NCI-H345 treated with DMSO at 0.1 percent for 48 hours (cell line): Measurements from ENCODE around the gene DCPS.
"Not testable (repeated sequence)": the region's sequence is repeated elsewhere in the genome, so short reads cannot be mapped to it uniquely, and the experiment has no call there.

Experiments
- DNase-seq: peaks from one replicate; lab custom pipeline; 2025; ENCODE audit not compliant: unreplicated experiment; lab: John Stamatoyannopoulos, UW

The DCPS gene, protein sequence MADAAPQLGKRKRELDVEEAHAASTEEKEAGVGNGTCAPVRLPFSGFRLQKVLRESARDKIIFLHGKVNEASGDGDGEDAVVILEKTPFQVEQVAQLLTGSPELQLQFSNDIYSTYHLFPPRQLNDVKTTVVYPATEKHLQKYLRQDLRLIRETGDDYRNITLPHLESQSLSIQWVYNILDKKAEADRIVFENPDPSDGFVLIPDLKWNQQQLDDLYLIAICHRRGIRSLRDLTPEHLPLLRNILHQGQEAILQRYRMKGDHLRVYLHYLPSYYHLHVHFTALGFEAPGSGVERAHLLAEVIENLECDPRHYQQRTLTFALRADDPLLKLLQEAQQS

DNA sequence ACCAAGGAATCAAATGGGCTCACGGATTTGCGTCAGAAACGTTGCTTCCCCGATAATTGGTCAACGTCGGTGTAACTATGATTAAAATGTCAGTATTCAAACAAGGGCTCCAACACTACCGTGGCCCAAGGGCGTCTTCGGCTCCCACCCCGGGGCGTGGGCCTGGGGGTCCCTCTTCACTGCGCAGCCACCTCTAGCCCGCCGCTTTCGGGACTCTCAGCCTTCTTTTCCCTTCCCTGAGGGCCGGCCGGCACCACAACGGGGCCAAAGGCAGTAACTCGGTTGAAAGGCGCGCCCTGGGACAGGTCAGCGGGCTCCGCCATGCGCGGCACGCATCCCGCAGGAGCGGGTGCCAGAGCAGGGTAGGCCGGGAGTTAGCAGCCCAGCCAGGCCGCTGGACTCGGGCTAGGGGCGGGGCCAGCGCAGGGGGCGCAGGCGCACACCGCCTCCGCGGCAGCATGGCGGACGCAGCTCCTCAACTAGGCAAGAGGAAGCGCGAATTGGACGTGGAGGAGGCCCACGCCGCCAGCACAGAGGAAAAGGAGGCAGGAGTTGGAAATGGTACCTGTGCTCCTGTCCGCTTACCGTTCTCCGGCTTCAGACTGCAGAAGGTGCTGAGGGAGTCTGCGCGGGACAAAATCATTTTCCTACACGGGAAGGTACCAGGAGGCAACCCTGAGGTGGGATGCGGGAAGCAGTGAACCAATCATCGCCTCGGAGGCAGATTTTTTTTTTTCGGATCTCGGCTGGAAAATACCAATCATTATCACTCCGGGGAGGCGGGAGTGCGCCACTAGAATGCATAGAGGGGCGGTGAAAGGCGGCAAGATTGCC lies at the start of gene DCPS:
Gene DCPS (plus strand): TSS at position 438 of the 834 bp plus-strand sequence. CDS start 21 bp downstream, at position 459.
- DNase-seq = peak; percentile 86

DNA sequence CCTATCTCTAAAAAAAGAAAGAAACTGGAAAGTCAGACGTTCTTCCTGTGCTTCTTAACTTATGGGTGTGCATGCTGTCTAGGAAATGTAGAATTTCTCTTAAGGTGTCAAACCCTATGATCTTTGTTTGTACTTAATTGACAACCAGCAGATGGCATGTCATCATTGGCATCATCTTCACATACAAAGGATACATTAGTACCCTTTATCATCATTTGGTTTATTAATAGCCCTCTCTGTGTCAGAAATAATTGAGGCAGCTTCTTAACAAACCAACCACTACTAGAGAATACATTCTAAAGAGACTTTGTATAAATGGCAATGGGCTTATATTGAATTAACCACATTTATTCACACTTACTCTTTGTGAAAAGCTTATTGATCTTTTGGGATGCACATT lies 49.0 kb upstream of the DCPS start:
- DNase-seq = no peak

DNA sequence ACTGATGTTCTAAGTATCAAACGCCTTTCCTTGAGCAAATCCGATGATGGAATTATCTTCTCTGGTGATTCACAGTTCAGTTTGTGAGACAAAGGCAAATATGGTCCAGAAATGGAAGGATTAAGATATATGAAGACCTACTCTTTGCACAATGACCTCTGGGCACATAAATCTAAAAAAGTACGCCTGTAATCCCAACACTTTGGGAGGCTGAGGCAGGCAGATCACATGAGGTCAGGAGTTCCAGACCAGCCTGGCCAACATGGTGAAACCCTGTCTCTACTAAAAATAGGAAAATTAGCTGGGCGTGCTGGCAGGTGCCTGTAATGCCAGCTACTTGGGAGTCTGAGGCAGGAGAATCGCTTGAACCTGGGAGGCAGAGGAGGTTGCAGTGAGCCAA lies 48.4 kb upstream of the DCPS start:
- not testable (repeated sequence) for DNase-seq

DNA sequence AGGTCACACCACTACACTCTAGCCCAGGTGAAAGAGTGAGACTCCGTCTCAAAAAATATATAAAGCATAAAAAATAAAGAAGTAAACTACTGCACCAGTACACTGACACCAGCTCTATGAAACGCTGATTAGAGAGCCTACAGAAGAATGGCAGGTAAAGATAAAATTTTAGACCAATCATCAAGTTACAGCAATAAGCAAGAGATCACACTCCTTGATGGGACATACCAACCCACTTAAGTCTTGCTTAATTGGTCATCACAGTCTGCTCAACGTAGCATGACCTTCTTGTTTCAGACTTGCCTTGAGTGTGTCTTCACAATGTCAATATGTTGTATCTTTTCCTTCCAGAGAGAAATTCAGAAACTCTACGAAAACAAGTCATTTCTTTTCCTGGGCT lies 47.6 kb upstream of the DCPS start:
- DNase-seq = no peak

DNA sequence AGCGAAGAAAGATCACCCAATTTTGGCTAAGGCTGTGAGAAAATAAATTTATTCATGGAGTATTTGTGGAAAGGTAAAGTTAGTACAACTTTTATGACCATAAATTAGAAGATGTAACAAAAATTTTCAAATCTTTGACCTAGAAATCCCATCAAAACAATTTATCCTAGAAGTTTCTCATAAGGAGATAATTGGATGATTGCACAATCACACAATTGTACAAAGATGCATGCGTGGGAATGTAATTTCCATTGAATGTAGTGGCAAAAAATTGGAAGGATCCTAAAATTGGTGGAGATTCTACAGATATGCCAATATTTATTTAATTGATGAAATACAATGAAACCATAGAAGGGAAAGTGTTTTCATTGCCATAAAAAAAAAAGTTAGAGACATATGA lies 46.7 kb upstream of the DCPS start:
- DNase-seq = no peak

DNA sequence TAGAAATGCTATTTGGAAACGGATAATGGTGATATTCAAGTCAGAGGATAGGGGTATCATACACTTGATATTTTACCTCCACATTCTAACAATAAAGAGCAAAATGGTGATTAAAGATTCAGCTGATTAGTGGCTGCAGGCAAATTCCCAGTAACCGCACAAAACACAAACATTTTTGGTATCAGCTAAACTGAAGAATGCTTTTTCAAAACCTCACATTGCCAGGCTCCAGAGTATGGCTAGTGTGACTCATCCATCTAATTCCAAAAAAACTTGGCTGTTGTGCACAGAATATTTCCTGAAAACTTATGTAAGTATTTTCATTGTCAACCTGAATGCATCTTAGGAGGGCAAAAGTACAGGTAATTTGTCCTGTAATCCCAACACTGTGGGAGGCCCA lies 46.1 kb upstream of the DCPS start:
- no peak for DNase-seq

DNA sequence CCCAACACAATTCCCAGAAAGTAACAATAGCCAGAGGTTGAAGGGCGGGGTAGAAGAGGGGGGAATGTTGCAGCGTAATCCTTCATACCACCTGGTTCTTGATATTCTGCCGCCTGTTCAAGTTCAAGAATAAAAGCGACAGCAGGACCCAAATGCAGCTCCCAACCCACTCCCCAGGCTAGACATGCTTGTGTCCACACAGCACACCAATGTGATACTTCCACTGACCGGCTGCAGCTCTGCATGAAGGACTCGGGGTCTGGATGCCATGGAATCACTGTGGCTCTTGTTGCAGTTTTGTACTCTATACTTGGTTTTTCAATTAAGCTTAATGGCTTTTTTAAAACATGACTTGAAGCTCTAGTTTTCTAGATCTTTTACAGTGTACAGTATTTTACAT lies 41.6 kb upstream of the DCPS start:
- DNase-seq = no peak

DNA sequence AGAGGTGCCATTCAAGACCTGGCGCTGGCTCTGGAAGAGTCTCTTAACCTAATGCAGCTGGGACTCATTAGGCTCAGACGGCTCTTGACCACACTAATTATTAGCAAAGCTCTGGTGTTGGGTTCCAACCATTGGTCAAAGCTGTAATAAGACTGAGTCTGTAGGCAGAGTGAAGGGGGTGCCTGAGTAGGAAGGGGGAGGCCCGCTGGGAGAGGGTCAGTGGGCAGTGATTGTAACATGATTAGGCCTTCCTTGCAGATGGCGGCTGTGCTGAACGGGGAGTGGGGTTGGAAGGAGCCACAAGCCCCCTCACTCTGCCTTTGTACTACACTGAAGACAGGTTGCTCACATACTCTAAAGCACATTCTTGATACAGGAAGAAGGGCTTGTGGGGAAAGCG lies 40.4 kb upstream of the DCPS start:
- no peak for DNase-seq

DNA sequence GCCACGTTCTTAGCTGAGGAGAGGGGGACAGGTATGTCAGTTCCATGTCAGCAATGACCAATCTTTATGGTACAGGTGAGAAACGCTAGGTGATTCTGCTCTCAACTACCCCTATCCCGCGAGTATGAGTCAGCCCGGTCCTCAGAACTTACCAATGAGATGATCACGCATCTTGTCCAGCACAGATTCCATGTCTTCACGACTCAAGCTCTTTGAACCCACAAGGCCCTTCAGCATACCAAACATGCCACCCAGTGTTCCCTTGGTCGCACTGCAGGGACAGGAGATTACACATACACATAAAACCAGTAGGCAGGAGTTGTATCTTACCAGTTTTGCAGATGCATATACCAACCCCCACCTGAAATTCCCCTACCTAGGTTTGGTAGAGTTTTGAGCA lies 38.0 kb upstream of the DCPS start:
- no peak for DNase-seq

DNA sequence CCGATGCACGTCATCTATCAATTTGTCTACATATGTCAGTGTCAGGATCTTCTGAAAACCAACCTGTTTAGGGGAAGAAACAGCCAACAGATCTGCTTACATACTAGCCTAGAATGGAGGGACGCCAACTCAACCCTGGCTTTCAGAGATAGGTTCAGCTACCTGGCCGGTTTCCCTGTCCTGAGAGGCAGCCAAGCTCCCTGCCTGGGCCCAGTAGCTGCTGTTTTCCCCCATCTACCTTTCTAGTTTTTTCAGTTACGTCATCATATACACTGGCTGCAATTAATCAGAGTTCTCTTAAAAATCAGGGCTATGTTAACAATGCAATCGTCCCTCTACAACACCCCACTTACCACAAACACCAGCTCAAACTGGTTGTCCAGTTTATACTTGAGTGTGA lies 36.2 kb upstream of the DCPS start:
- no peak for DNase-seq

DNA sequence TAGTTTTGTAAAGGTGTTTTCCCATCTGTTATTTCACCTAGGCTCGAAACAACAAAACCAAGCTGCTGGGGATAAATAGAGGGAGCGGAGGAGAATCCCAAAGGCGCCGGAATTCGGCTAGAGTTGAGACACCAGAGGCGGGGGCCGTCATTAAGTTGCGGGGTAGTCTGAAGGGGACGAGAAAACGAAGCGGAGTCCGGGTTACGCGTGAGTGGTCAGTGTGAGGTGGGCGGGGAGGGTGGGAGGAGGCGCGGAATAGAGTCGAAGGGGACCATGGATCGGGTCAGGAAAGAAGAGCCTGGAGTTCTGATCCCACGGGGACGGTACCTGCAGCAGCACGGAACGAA lies 35.5 kb upstream of the DCPS start:
- DNase-seq = no peak

DNA sequence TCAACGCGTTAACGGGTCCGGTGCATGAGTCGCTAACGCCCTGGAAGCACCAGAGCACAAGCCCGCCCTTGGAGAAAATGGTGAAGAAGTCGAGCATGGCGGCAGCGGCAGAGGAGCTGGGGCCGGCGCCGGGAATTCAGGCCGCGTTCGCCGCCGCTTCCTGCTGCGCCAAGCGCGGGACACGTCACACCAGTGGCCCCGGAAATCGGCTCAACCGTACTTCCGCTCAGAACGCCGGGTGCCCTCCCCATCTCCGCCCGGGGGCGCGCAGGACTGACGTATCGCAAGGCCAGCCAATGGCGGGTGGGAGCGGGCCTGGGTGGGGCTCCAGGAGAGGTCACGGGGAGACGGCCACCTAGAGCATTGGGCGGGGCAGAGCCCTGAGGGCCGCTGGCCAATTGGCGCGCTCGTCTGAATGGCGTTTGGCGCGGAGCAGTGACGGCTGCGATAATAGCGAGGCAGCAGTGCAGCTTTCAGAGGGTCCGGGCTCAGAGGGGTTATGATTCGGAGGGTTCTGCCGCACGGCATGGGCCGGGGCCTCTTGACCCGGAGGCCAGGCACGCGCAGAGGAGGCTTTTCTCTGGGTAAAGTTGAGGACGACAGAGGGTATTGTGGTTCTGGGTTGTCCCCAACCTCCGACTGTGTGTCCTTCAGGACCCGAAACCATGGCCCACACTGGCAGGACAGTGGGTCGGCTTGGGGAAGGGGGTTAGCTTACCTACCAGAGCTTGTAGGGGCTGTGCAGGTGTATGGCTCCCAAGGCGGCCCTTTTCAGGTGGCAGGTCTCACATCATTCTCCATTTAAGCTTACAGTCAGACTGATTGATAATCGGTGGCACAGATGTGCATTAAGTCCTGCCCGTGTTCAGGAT lies 34.9 kb upstream of the DCPS start, which contains the start of the genes FOXRED1 and SRPRA:
Gene FOXRED1 (plus strand): TSS at position 447 of the 872 bp plus-strand sequence. CDS start 53 bp downstream, at position 500.
Gene SRPRA (minus strand): TSS at position 188 of the 872 bp plus-strand sequence. CDS start 91 bp downstream, at position 97.
- DNase-seq = peak; percentile 97

DNA sequence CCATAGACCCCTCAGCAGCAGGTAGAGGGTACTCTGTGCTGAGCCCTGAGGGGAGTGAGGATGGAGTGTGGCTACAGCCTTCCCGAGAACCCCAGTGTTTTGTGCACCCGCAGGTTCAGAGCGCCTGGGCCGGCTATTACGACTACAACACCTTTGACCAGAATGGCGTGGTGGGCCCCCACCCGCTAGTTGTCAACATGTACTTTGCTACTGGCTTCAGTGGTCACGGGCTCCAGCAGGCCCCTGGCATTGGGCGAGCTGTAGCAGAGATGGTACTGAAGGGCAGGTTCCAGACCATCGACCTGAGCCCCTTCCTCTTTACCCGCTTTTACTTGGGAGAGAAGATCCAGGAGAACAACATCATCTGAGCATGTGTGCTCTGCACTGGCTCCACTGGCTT lies 26.5 kb upstream of the DCPS start:
- no peak for DNase-seq

DNA sequence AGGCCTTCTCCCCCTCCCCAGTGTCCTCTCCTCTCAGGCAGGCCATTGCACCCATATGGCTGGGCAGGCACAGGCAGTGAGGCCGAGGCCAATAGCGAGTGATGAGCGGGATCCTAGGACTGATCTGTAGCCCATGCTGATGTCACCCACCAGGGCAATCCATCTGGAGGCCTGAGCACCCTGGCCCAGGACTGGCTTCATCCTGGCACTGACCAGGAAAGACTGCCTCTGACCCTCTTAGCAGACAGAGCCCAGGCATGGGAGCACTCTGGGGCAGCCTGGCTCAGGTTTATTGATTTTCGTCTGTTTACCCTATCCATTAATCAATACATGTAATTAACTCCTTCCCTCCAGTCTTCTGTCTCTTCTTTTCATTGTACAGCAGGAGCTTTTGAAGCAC lies 26.1 kb upstream of the DCPS start:
- DNase-seq = no peak

DNA sequence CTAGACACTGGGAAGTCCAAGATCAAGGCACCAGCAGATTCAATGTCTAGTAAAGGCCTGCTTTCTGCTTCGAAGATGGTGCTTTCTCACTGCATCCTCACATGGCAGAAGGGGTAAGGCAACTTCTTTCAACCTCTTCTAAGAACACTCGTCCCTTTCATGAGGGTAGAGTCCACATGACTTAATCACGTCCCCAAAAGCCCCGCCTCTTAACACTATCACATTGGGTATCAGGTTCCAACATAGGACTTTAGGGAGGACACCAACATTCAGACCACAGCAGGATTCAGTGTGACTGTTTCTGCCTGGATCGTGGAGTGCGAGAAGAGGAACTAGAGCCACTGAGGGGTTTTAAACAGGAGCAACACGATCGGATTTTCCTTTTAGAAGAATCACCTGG lies 24.7 kb upstream of the DCPS start:
- no peak for DNase-seq

DNA sequence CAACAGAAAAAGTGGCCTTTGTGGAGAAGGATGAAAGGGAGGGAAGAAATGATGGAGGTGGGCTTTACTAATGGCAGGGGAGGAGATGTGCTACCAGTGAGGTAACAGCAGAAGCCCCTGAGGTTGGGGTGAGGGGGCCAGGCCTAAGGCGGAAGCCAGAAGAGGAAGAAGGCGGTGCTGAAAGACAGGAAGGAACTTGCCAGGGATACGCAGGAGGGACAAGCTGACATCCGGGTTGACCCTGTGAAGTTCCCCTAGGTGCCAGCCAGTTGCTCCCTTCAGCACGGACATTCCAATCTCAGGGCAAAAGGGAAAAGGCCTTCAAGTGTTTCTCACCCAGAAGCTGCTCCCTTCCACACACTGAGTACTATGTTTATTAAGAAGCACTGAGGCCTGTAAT lies 23.3 kb upstream of the DCPS start:
- no peak for DNase-seq

DNA sequence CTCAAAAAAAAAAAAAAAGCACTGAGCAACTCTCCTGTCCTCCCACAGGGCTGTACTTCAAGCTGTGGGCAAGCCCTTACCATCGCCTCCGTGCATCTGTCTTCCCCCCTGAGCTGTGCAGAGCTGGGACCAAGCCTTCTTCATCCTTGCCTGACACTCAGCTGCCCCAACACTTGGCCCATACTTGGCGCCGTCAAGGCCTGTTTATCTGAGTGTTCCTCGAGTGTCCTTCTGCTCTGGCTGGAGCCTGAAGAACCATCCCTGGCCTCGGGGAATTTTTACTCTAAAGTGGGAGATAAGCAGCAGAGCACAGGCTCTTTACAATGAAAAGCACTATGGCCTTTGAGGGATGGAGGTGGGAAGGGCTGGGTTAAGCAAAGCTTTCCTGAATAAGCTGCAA lies 22.6 kb upstream of the DCPS start:
- no peak for DNase-seq

DNA sequence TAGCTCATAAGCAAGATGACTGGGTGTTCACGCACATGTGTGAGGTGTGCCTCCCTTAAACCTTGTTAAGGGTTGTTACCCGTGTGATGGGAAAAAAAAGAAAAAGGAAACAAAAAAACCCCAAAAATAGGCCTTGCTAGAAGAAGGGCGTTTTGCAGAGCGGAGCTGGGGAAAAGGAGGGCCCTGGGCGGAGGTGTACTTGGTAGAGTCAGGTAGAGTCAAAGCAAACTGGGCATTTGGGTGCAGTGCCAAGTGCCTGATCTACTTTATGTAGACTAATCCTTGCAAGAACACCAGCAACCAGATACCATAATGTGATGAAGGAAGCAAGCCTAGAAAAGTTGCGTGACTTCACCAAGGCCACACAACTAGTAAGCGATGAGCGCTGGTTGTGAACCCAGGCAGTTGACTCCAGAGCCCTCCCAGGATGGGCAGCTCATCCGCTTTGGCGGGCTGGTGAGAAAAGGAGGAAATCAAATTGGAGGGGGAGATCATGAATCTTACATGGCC lies 22.1 kb upstream of the DCPS start:
- no peak for DNase-seq

DNA sequence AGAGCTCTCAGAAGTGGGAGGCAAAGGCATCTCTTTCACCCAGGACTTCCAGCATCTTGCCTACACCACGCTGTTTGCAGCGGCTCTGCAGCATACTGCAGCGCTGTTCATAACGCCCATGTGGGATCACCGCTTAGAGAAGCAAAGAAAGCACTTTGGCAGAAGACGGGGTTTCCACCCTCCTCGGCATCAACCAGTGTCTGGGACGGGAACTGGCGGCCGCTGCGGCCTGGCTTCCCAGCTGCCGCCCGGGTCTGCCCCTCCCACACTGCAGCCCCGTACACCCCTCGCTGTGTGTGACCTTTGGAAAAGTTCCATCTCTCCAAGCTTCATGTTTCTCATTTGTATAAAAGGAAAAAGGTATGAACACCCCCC lies 21.5 kb upstream of the DCPS start:
- peak; percentile 28 for DNase-seq

DNA sequence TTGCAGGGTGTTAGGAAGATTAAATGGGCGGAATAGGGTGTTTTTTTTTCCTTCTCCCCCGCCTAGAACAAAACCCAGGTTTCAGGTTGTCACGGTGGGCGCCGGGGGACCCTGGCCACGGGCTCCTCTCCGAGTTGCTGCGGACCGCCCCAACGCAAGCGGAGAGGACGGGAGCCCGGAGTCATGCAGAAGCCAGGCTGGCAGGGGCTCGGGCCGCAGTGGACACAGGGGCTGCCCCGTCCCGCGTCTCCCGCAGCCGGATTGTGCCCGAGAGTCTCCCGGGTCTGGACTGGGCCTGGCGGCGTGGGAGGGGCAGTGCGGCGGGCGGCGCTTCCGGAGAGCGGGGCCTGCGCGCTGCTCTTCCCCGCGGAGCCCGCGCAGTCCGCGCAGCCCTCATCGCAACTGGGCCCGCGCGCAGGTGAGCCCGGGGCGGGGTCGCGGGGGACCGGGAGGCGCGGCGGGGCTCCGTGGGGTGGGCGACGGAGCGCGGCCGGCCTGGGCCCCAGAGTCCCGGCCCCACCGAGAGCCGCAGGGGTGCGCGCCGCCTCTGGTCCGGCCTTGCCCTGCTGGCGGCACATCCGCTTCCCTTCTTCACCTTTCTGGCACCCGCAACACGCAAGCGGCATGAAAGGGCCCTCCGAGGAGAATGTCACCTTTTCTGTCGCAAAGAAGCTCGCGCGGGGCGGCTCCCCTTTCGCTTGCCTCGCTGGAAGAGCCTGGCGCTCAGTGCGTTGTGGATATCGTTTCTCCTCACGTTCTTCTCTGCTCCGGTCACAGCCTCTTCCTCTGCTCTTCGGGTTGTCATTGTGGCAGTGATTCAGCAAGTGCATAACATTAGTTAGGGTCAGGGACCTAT lies 20.9 kb upstream of the DCPS start, which contains the start of gene TIRAP:
Gene TIRAP (plus strand): TSS at position 358 of the 856 bp plus-strand sequence. CDS start 7,802 bp downstream, outside the sequence.
- peak; percentile 32 for DNase-seq
